Inferior parietal cortex (tissue), 1 donor: ENCODE measurements around the gene PFKL.

ENCODE experiments used
- DNase-seq: peaks from one replicate; pipeline ENCODE4 v3.0.0-alpha.2; 2016; ENCODE audit errors: extremely low spot score

PFKL gene

DNA sequence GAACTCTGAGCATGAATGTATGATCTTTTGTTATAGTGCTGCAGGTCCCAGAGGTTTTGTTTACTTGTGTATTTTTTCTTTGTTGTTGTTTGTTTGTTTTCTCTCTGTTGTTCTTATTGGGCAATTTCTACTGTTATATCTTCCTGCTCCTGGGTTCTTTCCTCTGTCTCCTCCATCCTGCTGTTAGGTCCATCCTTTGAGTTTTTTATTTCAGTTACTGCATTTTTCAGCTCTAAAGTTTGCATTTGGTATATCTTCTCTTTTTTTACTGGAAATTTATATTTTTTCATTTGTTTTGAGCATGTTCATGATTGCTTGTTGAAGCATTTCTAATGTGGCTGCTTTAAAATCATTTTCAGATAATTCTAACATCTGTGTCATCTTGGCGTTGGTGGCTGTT is 63.4 kb downstream of the PFKL start:
- no peak for DNase-seq

DNA sequence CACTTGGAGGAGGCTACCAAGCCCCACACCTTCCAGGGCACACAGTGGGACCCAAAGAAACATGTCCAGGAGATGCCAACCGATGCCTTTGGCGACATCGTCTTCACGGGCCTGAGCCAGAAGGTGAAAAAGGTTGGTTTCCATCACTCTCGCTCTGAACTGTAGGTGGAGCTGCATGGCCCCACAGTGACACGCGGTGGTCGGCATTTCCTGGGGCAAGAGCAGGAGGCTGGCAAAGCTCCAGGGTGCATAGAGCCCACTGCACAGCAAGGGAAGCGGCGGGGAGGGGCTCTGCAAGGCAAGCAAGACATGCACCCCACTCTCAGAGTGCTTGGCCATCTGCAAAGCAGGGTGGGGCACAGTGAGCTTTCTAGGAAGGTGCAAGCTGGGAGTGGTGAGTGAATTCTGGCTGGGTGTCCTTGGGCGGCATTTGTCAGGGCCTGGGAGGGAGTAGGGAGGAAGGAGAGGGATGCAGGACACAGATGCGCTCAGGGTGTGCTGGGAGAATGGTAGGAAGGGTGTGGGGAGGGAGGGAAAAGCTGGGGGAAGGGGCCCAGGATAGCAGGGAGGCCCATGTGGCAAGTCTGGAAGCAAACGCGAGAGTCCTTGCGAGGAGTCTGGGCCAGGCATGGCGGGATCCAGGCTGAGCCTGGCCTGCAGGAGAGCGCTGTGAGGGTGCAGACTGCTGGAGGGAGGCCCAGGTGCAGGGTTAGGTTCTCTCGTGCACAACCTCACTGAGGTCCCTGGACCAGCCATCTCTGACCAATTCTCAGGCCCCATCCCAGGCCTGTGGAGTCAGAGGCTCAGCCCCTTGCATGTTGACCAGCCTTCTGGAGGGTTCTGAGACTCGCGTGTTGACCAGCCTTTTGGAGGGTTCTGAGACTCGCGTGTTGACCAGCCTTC is 64.5 kb downstream of the PFKL start:
- no peak for DNase-seq

DNA sequence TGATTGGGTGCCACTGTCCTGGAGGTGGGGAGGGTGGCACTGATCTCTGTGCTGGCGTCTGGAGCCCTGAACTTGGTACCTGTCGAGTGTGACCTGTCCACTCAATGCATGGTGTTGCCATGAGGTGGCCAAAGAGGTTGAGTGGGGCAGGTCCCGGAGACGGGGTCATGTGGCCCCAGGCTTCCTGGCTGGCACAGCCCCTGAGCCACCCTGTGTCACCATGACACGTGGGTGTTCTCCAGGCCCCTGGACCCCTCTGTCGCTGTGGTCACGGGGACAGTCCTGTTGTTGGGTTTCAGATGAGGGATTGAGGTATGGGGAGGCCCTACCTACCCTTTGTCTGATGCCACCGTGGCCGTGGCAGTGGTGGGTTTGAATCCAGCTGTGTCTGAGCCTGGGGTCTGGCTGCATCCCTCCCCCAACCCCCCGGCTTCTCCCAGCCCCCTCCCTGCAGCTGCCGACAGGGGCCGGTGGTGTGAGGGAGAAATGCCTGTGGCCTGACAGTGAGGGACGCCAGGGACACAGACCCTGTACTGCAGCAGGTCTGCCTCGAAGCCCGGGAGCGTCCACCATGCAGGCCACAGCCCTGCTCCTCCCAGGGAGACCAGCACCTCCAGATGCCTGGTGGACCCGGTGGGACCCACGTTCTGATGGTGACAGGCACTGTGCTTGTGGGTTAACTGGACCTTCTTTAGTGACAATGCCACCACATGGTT is 65.6 kb downstream of the PFKL start:
- no peak for DNase-seq

DNA sequence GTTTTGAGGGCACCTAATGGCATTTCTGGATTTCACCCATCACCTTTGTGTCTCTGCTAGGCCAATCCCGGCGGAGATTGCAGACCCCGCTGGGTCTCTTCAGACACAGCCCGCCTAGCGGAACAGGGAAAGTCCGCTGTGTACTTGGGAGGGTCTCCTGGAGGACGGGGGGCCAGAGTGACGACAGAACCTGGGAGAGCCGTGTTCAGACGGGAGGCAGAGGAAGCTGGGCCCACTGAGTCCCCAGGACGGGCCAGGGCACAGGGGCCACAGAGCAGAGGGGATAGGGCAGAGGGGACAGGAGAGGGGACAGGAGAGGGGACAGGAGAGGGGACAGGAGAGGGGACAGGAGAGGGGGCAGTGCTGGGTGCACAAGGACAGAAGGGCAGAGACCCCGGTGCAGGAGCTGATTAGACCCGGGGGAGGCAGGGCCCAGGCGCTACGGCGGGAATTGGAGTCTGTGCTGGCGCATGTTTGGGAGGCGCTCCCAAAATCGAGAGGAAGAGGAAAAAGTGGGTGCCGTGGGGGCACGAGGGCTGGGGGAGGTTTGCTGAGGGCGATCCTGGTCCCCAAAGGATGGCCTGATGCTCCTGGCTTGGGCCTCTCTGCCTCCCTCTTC is 66.2 kb downstream of the PFKL start:
- DNase-seq, result no peak

DNA sequence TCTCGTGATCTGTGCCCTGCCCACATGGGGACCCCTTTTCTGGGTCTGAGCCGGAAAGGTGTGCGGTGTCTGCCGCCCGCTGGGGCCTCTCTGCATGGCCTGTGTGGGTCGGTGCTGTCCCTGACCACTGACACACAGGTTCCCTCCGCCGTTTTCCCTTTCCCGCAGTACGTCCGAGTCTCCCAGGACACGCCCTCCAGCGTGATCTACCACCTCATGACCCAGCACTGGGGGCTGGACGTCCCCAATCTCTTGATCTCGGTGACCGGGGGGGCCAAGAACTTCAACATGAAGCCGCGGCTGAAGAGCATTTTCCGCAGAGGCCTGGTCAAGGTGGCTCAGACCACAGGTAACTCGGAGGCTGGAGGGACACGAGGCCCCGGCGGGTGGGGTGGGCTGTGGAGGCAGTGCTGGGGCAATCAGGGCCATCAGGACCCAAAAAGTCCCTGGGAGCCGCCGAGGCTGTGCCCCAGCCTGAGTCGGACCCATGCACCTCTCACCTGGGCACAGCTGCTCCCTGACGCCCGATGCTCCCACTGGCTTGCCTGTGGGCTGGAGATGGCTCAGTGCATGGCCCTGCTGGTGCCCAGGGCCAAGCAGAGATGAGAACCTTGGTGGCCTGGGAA is 66.8 kb downstream of the PFKL start:
- no peak for DNase-seq

DNA sequence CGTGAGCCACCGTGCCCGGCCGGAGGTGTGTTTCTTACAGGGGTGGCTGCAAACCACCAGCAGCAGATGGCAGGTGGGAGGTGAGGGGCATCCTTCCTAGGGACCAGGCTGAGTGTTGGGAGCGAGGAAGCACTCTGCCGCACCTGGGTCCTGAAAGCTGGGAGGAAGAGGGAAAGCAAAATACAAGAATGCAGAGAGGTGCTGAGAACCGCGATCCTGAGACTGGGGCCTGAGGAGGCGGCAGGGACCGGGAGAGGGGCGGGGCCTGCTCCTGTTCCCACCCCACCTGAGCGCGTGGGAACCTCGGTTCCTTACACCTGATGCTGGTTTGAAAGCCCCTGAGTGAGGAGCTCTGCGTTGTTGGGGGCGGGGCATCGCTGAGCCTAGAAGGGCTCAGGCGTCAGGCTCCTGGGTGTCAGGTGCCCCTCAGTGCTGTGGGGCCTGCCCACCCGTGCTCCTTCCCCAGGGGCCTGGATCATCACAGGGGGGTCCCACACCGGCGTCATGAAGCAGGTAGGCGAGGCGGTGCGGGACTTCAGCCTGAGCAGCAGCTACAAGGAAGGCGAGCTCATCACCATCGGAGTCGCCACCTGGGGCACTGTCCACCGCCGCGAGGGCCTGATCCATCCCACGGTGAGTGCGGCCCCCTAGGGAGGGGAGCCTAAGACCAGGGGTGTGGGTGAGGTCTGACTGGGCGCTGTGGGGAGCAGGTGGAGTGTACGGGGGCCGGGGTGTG is 69.0 kb downstream of the PFKL start:
- no peak for DNase-seq

DNA sequence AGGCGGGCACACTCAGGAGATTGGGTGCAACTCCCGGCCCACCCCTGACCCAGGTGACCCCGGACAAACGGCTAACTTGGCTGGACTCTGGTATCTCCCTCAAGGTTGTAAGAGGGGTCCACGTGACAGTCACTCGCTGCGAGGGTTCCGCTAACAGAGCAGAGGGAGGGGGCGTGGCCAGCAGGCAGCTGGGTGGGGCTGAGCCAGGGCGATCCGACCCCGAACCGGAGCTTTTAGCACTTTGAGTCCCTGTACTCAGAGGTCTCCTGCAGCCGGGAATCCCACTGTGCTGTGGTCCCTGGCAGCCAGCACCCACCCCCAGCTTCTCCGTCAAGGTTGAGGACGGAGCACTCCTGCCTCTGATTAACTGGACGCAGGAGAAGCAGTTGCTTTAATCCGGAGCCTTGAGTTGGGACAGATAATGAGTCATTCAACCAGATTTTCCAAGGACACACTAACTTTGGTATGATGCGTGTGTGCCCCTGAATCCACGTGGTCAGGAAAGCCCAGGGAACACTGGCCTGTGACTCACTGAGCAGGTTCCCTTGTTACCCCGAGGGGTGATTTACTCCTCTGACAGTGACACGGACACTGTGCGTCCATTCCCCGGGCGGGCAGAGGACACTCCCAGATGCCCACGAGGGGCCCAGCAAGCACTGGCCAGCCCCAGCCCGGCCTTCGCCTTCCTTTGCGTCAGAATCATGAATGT is 70.3 kb downstream of the PFKL start:
- DNase-seq, result no peak

DNA sequence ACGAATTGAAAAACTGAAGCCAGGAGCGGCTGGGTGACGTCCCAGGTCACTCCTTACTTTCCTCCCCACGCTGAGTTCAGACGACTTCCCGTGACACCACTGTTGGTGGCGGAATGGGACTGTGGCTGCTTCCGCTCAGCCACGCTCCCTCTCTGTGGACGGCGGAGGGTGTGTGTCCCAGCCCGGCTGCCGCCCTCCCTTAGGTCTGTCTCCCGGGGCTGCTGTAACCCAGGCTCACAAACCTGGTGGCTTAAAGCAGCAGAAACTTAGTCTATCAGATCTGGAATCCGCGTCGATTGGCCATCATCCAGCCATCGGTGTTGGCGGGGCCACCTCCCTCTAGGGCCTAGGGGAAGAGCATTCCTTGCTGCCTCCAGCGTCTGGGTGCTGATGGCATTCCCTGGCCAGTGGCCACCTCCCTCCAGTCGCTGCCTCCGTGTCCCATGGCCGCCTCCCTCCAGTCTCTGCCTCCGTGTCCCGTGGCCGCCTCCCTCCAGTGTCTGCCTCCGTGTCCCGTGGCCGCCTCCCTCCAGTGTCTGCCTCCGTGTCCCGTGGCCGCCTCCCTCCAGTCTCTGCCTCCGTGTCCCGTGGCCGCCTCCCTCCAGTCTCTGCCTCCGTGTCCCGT is 71.0 kb downstream of the PFKL start:
- no peak for DNase-seq

DNA sequence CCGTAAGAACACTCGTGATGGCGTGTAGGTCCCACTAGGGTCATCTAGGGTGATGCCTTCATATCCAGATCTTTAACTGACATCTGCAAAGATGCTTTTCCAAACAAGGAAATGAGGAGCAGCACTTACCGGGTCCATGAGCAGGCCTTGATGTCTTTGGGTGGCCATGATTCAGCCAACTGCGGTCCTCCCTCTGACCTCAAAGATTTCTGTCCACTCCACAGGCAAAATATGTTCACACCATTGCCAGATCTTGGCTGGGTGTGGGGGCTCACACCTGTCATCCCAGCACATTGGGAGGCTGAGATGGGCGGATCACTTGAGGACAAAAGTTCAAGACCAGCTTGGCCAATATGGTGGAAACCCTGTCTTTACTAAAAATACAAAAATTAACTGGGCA is 71.7 kb downstream of the PFKL start:
- no peak for DNase-seq

DNA sequence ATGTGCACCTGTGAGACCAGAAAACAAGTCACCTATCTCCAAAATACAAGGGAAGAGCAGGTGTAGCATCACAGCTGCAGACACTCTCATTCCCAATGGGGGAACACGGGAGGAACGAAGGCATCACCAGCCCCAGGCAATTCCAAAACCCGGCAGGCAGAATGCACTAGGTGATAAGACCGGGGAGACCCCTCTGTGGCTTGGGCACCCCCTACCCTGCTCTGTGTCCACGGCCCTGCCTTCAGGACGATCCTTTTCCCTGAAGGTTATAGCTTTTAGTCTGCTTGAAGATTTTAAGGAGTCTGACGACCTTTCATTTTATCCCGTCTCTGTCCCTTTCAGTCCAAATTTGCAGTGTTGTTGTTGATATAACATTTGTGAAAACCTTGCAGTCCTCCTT is 72.8 kb downstream of the PFKL start:
- no peak for DNase-seq

DNA sequence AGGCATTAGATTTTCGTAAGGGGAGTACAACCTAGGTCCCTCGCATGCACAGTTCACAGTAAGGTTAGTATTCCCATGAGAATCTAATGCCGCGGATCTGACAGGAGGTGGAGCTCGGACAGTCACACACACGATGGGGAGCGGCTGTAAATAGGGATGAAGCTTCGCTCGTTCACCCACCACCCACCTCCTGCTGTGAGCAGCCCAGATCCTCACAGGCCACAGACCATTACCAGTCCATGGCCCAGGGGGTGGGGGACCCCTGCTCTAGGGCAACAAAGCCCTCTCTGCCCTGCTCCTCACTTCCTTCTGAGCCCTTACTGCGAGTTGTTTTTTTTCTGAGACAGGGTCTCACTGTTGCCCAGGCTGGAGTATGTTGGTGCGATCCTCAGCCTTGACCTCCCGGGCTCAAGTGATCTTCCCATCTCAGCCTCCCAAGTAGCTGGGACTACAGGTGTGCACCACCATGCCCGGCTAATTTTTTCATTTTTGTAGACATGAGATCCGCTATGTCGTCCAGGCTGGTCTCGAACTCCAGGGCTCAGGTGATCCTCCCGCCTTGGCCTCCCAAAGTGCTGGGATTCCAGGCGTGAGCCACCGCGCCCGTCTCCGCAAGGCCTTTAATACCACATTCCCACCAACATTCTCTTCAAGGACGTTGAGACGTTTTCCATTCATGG is 74.9 kb downstream of the PFKL start:
- no peak for DNase-seq

DNA sequence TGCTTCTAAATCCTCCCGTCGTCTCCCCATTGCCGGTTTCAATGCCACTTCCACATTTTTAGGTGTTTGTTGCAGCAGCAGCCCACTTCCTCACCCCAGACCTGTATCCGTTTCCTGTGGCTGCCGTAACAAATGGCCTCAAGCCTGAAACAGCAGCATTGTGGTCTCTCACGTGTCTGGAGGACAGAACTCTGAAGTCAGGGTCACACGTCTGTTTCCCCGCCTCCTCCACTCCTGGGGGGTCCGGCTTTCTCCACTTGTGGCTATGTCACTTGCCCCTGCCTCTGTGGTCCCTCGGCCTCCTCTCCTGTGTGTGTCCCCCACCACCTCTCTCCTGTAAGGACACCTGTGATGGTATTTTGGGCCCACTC is 75.4 kb downstream of the PFKL start:
- DNase-seq, result no peak

DNA sequence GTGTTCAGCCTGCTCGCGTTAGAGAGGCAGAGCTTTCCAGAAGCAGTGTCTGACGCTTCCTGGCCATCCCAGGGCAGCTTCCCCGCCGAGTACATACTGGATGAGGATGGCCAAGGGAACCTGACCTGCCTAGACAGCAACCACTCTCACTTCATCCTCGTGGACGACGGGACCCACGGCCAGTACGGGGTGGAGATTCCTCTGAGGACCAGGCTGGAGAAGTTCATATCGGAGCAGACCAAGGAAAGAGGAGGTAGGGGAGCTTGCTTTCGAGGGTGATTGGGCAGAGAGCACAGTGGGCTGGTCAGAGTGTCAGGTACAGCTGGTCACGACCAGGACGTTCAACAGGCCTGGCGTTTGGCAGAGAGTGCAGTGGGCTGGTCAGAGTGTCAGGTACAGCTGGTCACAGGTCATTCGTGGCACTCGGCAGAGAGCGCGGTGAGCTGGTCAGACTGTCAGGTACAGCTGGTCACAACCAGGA is 75.9 kb downstream of the PFKL start:
- no peak for DNase-seq

DNA sequence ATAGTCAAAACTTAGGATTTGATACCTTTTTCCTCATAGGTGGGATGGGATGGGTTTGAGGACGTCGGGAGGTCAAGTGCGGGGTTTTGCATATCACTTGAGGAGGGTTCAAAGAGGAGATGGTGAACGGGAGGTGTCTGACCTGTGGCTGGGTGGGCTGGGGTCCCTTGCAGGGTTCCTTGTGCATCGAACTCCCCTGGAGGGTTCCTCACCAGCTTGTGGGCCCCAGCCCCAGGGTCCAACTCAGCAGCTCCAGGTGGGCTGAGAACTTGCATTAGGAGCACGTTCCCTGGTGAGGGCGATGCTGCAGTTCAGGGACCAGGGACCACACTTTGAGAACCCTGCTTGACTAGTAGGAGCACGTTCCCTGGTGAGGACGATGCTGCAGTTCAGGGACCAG is 76.8 kb downstream of the PFKL start:
- DNase-seq, result no peak
